Upper lobe of left lung (tissue), 4 donors: ENCODE data around the gene KIF1A.

Experiments
- POLR2A ChIP-seq, 4 donors: fragments of 450-650 bp; IDR thresholded peaks; one replicate each; pipeline ENCODE4 v1.5.1; 2016 to 2017; ENCODE audit warnings: antibody characterized with exemption in 4 of 4, mild to moderate bottlenecking in 2 of 4
- POLR2AphosphoS5 ChIP-seq, 2 donors: sonication (generic); formaldehyde crosslinking; IDR thresholded peaks; one replicate each; pipeline ENCODE4 v1.5.1; 2017; ENCODE audit warnings: antibody characterized with exemption in 2 of 2
- TF ChIP-seq, protein P1 (sequence below), 6 experiments: fragments of 450-650 bp in 4 of 6; fragments of 200-600 bp in 2 of 6; sonication (generic) in 2 of 6; IDR thresholded peaks; one replicate each; pipeline ENCODE4 v1.5.1; 2016 to 2019; ENCODE audit warnings: antibody characterized with exemption in 6 of 6

GRCh38 chr2:240821429-240821778 is 1.4 kb upstream of the KIF1A start:
- TF ChIP-seq, protein P1, sequence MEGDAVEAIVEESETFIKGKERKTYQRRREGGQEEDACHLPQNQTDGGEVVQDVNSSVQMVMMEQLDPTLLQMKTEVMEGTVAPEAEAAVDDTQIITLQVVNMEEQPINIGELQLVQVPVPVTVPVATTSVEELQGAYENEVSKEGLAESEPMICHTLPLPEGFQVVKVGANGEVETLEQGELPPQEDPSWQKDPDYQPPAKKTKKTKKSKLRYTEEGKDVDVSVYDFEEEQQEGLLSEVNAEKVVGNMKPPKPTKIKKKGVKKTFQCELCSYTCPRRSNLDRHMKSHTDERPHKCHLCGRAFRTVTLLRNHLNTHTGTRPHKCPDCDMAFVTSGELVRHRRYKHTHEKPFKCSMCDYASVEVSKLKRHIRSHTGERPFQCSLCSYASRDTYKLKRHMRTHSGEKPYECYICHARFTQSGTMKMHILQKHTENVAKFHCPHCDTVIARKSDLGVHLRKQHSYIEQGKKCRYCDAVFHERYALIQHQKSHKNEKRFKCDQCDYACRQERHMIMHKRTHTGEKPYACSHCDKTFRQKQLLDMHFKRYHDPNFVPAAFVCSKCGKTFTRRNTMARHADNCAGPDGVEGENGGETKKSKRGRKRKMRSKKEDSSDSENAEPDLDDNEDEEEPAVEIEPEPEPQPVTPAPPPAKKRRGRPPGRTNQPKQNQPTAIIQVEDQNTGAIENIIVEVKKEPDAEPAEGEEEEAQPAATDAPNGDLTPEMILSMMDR (IDR thresholded peaks at IDR 0.05), result no peak
- TF ChIP-seq POLR2AphosphoS5 (IDR thresholded peaks at IDR 0.05) (no peak), POLR2A (IDR thresholded peaks at IDR 0.05) (no peak)
